ENCODE data around the gene PIEZO1. TPM values are rescaled to one million over a fixed set of nuclear protein-coding genes. Genes with fewer than 3 reads are reported as not detected.

PIEZO1 gene
- total RNA-seq, 1 donor from 2014 or later: 247 TPM

DNA sequence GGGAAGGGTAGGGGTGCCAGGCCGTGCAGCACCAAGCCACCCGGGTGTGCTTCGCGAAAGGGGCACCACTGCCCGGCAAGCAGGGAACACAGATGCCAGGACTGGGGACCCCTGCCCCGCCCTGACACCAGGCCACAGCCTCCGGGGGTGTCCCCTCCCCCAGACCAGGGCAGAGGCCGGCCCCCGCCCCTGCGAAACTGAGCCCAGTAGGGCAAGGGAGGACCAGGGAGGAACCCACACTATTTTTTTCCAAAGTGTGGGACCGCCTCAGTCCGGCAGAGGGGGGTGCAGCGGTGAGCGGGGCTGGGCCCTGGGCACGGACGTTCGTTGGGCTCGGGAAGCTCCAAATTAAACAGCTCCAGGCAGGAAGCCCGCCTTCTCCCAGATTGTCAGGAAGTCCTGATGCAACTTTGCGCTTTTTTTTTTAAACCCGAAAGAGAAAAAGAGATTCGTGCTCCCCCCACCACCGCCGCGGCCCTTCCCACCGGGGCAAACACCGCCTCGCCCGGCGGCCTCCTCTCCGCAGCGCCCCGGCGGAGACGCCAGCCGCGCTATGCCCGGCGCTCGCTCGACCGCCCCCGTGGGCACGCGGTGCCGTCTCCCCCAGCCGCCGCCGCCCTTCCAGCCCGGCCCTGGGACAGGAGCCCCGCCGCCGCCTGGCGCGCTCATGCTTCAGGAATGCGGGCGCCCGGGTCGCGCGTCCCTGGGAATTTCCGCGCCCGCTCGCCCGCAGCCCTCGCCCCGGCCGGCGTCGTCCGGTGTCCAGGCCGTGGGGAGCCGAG lies 755 bp downstream of the PIEZO1 start:
- peak overlapping the region; percentile 83 for H3K4me3 Mint-ChIP-seq (ENCODE audit: unreplicated experiment)
- H3K4me1 ChIP-seq (ENCODE audit: insufficient read depth, low read length): peaks cover 50% of the 10 kb centered on the region
- no peaks in the 10 kb centered on the region for H3K27me3 ChIP-seq (ENCODE audit: insufficient read depth, low read length)
- H3K27me3 Mint-ChIP-seq (ENCODE audit: low read depth, unreplicated experiment): peaks cover 2% of the 10 kb centered on the region
- no peak for FAIRE-seq
- H4K20me1 ChIP-seq (ENCODE audit: insufficient read depth, low read length): peaks cover 48% of the 10 kb centered on the region
- DNase-seq (ENCODE audit: low read depth): peak; percentile 64
- no peak overlapping the region for H2AFZ ChIP-seq (ENCODE audit: low read depth, low read length)
- H3K79me2 ChIP-seq (ENCODE audit: insufficient read depth, low read length): peaks cover 55% of the 10 kb centered on the region
- TF ChIP-seq EZH2 (IDR thresholded peaks at IDR 0.05; ENCODE audit: insufficient read depth, low read length): no peak
- TF ChIP-seq, protein P1, sequence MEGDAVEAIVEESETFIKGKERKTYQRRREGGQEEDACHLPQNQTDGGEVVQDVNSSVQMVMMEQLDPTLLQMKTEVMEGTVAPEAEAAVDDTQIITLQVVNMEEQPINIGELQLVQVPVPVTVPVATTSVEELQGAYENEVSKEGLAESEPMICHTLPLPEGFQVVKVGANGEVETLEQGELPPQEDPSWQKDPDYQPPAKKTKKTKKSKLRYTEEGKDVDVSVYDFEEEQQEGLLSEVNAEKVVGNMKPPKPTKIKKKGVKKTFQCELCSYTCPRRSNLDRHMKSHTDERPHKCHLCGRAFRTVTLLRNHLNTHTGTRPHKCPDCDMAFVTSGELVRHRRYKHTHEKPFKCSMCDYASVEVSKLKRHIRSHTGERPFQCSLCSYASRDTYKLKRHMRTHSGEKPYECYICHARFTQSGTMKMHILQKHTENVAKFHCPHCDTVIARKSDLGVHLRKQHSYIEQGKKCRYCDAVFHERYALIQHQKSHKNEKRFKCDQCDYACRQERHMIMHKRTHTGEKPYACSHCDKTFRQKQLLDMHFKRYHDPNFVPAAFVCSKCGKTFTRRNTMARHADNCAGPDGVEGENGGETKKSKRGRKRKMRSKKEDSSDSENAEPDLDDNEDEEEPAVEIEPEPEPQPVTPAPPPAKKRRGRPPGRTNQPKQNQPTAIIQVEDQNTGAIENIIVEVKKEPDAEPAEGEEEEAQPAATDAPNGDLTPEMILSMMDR (IDR thresholded peaks at IDR 0.05; ENCODE audit: insufficient read depth, low read depth, low read length): peak; percentile 14
- peak overlapping the region; percentile 93 for H3K4me2 ChIP-seq (ENCODE audit: low read length)
- peaks cover 34% of the 10 kb centered on the region for H3K4me1 Mint-ChIP-seq (ENCODE audit: low read depth, unreplicated experiment)
- no peaks in the 10 kb centered on the region for H3K36me3 ChIP-seq (ENCODE audit: insufficient read depth, low read length)
- H3K4me3 ChIP-seq (ENCODE audit: insufficient read depth, low read depth, low read length): peak overlapping the region; percentile 80
- H3K9me3 Mint-ChIP-seq (ENCODE audit: unreplicated experiment): no peaks in the 10 kb centered on the region
- no peaks in the 10 kb centered on the region for H3K9me3 ChIP-seq (ENCODE audit: insufficient read depth, low read depth, low read length)
- no peaks in the 10 kb centered on the region for H3K36me3 Mint-ChIP-seq (ENCODE audit: low read depth, unreplicated experiment)
- H3K27ac ChIP-seq (ENCODE audit: low read depth, low read length): peak overlapping the region; percentile 87
- peak overlapping the region; percentile 88 for H3K27ac Mint-ChIP-seq (ENCODE audit: unreplicated experiment)
- peak overlapping the region; percentile 93 for H3K9ac ChIP-seq (ENCODE audit: low read length)

DNA sequence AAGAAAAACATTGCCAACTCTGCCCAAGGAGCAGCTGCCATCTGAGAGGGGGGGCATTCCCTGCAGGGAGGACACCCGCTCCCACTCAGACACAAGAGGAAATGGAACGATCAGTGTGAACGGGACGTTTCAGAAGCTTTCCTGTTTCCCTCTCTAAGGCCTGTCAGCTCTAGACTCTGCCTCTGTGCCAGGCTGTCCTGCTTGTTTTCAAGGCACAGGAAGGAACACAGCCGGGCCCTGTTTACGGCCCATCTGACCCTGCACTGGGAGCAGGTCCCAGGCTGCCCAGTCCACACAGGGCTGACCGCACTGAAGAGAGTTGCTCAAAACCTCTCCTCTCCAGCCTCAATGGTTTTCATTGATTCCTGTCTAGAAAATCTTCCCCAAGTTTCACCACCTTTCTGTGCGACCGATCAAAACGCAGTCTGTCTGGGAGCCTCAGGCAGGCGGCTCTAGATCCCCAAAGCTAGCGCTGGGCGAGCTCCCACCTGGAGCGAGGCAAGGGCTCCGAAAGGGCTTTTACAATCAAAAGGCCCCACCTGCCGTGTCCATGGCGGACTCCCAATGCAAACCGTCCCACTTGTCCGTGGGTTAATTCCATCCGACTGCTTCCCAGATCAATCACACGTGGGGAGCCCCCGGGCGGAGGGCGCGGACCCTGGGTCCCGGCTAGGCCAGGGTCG lies 1.5 kb downstream of the PIEZO1 start:
- H3K4me2 ChIP-seq (ENCODE audit: low read length): peak overlapping the region; percentile 93
- H2AFZ ChIP-seq (ENCODE audit: low read depth, low read length): peak overlapping the region; percentile 32
- Mint-ChIP-seq H3K4me3 (ENCODE audit: unreplicated experiment) (peak overlapping the region; percentile 83), H3K27ac (ENCODE audit: unreplicated experiment) (peak overlapping the region; percentile 86), H3K9me3 (ENCODE audit: unreplicated experiment) (no peaks in the 10 kb centered on the region), H3K36me3 (ENCODE audit: low read depth, unreplicated experiment) (no peaks in the 10 kb centered on the region), H3K4me1 (ENCODE audit: low read depth, unreplicated experiment) (peaks cover 37% of the 10 kb centered on the region), H3K27me3 (ENCODE audit: low read depth, unreplicated experiment) (peaks cover 2% of the 10 kb centered on the region)
- H3K79me2 ChIP-seq (ENCODE audit: insufficient read depth, low read length): peaks cover 62% of the 10 kb centered on the region
- H3K4me3 ChIP-seq (ENCODE audit: insufficient read depth, low read depth, low read length): peak overlapping the region; percentile 80
- H3K4me1 ChIP-seq (ENCODE audit: insufficient read depth, low read length): peaks cover 53% of the 10 kb centered on the region
- peak overlapping the region; percentile 93 for H3K9ac ChIP-seq (ENCODE audit: low read length)
- H3K27me3 ChIP-seq (ENCODE audit: insufficient read depth, low read length): no peaks in the 10 kb centered on the region
- no peaks in the 10 kb centered on the region for H3K9me3 ChIP-seq (ENCODE audit: insufficient read depth, low read depth, low read length)
- FAIRE-seq (no peak), DNase-seq (ENCODE audit: low read depth) (no peak)
- peaks cover 55% of the 10 kb centered on the region for H4K20me1 ChIP-seq (ENCODE audit: insufficient read depth, low read length)
- no peaks in the 10 kb centered on the region for H3K36me3 ChIP-seq (ENCODE audit: insufficient read depth, low read length)
- peak overlapping the region; percentile 87 for H3K27ac ChIP-seq (ENCODE audit: low read depth, low read length)
- TF ChIP-seq EZH2 (IDR thresholded peaks at IDR 0.05; ENCODE audit: insufficient read depth, low read length): no peak
- TF ChIP-seq, protein P1 (IDR thresholded peaks at IDR 0.05; ENCODE audit: insufficient read depth, low read depth, low read length): no peak

All from astrocyte (in vitro differentiated cells and primary cell).